NCI-H82 (cell line): ENCODE data around the gene GSG1L.

ENCODE experiments used
- DNase-seq: peaks from one replicate; lab custom pipeline; 2025; lab: John Stamatoyannopoulos, UW

The GSG1L gene

DNA sequence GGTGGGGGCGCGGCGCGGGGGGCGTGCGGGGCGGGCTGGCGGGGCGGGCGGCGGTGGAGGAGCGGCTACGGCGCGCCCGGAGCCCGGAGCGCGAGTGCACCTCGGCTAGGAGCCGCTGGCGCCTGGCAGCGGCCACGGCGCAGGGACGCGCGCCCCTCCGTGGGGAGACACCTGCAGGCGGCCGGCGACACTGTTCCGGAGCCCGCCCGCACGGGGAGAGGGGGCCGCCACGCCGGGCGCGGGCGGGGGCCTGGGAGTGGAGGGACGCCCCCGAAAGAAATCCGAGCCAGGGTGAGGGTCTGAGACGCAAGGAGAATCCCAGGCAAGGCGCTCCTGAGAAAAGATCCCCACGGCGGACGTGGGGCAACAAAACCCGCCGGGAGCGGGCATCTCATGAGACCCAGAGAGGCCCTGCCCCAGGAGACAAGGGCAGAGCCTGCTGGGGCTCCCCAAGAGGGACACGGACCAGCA lies at the start of gene GSG1L:
GSG1L (minus strand) TSS at position 124 of the 471 bp plus-strand sequence. CDS start 290 bp downstream, outside the sequence.
- DNase-seq, result peak; percentile 29

DNA sequence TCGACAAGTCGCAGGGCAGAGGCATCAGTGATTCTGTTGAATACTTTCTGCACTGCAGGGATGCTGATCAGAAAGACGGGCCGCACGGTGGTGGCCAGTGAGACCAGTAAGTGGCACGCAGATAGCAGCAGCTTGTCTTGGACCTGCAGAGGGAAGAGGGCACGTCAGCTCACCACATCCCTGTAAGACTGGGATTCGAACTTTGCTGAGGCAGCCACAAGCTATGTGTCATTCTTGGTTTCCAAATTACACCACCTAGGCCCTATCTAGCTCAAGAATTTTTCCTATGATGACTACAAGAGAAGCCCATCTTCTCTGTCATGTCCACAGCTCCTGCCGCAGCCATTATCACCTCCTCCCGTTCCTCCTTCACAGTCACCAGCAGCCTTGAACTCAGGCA lies 49.4 kb upstream of the GSG1L start:
- no peak for DNase-seq

DNA sequence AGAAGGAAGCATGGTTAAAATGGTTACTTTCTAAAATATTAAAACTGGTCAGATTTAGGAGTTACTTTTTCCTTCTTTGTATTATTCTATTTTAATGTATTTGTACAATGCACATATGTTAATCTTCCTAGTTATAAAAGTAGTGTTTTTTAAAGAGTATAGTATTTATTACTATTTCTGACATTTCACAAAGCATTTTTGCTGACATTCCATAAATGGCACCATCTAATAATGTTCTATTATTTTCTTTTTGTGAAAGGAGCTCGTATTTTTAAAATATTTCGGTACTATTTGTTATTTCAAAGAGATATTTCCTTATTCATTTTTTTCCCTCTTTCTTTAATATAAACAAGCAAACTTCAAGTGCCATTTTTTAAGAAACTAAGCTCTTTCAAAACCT lies 47.5 kb upstream of the GSG1L start:
- no peak for DNase-seq

GRCh38 chr16:28110479-28110878 lies 47.0 kb upstream of the GSG1L start:
- no peak for DNase-seq

DNA sequence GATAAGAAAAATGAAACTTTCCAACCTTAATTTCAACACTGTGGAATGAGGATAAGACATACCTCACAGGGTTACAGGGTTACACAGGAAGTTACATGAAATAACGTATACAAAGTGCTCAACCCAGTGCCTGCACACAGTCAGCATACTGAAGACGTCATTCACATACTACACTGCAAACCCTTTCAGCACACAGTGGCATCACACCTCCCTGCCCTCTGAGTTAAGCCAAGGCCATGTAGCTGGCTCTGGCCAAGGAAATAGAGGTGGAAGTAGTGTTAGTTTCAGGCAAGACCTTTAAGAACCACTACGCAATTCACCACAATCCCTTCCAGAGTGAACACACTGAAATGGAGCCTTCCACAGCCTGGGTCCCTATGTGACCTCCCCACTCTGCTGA lies 46.6 kb upstream of the GSG1L start:
- DNase-seq, result no peak

GRCh38 chr16:28108590-28109247 lies 45.2 kb upstream of the GSG1L start:
- DNase-seq, result no peak

GRCh38 chr16:28107232-28107631 lies 43.7 kb upstream of the GSG1L start:
- DNase-seq, result no peak

DNA sequence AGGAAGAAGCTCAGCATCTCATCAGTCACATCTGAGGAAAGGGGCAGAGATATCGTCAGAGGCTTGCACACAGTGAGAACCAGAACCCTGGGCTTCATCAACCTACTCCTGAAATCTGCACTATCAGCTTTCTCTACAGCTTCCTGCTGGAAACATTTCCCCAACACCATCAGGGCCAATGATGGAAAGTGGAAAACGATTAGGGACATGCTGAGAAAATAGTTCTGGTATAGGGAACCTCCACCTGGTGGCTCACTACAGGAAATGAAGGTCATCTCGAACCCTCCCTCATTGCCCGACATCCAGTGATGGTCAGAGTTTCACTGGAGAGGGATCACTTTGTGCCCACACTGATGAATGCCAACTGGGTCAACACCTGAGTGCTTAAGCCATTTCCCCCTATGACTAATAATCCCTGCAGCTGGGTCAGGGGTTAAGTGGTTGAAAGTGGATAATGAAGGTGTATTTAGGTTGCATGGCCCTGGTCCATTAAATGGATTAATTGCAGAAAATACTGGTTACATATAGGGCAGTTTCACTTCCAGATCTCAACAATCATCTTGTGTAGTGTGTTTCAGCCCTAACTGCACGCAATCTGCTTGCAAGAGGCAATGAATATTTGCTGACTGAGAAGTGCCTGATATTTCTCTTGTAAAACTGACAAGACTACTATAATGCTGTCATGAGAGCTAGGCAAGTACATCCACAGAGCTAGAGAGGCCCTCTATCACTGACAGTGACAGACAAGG lies 43.1 kb upstream of the GSG1L start:
- DNase-seq, result no peak

GRCh38 chr16:28105954-28106353 lies 42.4 kb upstream of the GSG1L start:
- DNase-seq, result no peak

DNA sequence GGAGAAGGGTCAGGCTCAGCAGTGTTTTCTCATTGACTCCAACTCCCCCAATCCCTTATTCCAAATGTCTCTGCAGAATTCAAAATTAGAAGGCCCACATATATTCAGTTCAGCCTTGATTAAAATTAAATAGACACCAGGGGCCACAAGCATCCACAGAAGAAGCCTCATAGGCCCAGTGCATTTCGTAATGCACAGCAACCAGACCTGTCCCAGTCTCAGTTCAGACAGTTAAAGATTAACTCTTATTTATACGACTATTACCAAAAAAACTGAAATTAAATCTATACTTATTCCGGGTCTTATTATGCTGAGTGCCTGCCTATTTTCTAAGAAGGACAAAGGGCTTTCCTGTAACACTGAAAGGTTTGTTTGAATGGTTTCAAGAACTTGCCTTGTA lies 41.8 kb upstream of the GSG1L start:
- DNase-seq, result no peak

GRCh38 chr16:28104404-28104803 lies 40.9 kb upstream of the GSG1L start:
- DNase-seq, result no peak

- no peak for DNase-seq
These were observed 40.1 kb upstream of the GSG1L start for GRCh38 chr16:28103516-28104170.

- DNase-seq, result no peak
These were observed 38.0 kb upstream of the GSG1L start for GRCh38 chr16:28101533-28101890.

GRCh38 chr16:28100810-28101532 lies 37.5 kb upstream of the GSG1L start:
- no peak for DNase-seq

GRCh38 chr16:28098959-28099945 lies 35.7 kb upstream of the GSG1L start:
- DNase-seq, result no peak

GRCh38 chr16:28098171-28098958 lies 34.9 kb upstream of the GSG1L start:
- no peak for DNase-seq

DNA sequence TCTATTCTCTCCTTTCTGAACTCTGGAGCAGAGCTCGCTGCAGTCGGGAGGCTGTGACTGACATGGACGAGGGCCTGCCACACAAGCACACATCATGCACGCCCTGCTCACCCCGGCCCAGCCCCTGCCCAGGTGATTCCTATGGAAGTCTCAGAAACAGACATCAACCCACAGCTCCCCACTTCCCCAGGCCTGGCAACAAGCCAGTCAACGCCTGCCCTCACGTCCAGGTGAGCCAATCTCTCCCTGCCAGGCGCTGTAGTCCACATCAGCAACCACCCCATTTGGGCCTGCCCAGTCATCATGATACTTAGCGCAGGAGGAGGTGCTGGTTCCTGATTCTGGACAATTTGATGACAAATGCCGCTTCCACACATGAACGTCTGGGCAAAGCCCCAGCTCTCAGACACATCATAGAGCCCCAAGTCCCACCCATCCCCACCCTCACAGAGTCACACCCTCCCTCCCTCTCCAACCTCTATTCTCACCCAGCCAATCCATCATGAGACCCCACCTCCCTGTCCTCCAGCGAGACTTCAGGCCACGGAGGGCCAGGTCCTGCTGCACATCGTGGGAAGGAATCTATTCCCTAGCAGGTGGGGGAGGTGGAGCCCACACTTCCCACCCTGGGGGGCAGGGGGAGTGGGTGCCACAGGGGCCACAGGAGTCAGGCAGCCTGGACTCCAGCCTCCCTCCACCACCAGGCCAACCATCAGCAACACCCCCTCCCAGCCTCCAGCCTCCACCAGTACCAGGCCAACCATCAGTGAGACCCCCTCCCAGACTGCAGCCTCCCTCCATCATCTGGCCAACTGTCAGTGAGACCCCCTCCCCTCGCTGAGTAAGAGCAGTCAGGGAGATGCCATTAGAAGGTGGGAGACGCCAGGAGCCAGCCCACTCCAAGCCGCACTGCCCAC lies 33.7 kb upstream of the GSG1L start:
- DNase-seq, result no peak

DNA sequence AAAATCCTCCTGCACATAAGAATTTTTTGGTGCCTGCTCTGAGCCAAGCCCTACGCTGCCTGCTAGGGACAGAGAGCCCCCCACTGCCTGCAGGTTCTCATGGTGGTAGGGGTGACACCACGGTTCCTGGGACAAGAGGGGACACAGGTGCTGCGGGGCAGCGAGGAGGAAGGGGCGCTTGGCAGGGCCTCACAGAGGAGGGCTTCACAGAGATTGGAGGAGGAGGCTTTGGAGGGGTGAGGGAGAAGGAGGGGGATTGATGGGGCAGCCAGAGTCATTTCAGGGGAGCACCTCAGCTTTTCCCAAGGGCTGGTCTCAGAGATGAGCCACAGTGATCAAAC lies 29.8 kb upstream of the GSG1L start:
- DNase-seq, result no peak

- DNase-seq, result no peak
These were observed 29.3 kb upstream of the GSG1L start for GRCh38 chr16:28092721-28093384.
